HG02981 (cell line): ENCODE measurements around the gene AKAP1.

ENCODE experiments used
- ATAC-seq: cut with Tn5 transposase; IDR thresholded peaks from one replicate; pipeline ENCODE4 v1.9.1; 2021; ENCODE audit warnings: mild to moderate bottlenecking, moderate library complexity; ENCODE audit not compliant: unreplicated experiment

The AKAP1 gene, protein sequence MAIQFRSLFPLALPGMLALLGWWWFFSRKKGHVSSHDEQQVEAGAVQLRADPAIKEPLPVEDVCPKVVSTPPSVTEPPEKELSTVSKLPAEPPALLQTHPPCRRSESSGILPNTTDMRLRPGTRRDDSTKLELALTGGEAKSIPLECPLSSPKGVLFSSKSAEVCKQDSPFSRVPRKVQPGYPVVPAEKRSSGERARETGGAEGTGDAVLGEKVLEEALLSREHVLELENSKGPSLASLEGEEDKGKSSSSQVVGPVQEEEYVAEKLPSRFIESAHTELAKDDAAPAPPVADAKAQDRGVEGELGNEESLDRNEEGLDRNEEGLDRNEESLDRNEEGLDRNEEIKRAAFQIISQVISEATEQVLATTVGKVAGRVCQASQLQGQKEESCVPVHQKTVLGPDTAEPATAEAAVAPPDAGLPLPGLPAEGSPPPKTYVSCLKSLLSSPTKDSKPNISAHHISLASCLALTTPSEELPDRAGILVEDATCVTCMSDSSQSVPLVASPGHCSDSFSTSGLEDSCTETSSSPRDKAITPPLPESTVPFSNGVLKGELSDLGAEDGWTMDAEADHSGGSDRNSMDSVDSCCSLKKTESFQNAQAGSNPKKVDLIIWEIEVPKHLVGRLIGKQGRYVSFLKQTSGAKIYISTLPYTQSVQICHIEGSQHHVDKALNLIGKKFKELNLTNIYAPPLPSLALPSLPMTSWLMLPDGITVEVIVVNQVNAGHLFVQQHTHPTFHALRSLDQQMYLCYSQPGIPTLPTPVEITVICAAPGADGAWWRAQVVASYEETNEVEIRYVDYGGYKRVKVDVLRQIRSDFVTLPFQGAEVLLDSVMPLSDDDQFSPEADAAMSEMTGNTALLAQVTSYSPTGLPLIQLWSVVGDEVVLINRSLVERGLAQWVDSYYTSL

GRCh38 chr17:57084802-57085447, at the start of gene AKAP1:
Gene AKAP1 (plus strand): TSS chr17:57085246. CDS start chr17:57105465, 20,219 bp downstream.
- peak; percentile 88 for ATAC-seq

- no peak for ATAC-seq
These were observed 49.0 kb upstream of the AKAP1 start for GRCh38 chr17:57035971-57036481.

DNA sequence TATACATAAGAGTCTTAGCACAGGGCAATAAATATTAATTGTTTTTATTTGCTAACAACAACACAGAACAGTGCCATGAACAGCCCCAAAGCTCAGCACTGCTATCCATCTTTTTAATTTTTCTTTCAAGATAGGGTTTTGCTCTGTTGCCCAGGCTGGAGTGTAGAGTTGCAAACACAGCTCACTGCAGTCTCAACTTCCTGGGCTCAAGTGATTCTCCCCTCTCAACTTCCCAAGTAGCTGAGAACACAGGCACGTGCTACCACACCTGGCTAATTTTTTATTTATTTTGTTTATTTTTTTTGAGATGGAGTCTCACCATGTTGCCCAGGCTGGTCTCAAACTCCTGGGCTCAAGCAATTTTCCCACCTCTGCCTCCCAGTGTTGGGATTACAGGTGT, 47.6 kb upstream of the AKAP1 start:
- ATAC-seq = no peak

DNA sequence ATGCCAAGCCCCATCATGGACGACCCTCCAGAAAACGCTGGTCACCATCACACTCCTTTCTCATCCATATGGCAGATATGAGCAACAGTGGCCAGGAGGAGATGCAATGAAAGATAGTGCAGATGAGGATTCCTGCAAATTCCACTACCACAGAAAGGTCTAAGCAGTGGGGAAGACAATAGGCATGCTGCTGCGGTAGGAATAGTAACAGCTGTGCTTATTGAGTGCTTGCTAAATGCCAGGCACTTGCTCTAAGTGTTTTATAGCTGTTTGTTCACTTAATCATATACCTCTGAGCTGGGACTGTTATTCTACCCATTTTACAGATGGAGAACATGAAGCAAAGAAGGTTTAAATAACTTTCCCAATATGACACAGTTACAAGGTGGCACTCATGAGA, 46.6 kb upstream of the AKAP1 start:
- no peak for ATAC-seq

- no peak for ATAC-seq
These were observed 44.5 kb upstream of the AKAP1 start for GRCh38 chr17:57040571-57040970.

- no peak for ATAC-seq
These were observed 41.8 kb upstream of the AKAP1 start for GRCh38 chr17:57043276-57043675.

DNA sequence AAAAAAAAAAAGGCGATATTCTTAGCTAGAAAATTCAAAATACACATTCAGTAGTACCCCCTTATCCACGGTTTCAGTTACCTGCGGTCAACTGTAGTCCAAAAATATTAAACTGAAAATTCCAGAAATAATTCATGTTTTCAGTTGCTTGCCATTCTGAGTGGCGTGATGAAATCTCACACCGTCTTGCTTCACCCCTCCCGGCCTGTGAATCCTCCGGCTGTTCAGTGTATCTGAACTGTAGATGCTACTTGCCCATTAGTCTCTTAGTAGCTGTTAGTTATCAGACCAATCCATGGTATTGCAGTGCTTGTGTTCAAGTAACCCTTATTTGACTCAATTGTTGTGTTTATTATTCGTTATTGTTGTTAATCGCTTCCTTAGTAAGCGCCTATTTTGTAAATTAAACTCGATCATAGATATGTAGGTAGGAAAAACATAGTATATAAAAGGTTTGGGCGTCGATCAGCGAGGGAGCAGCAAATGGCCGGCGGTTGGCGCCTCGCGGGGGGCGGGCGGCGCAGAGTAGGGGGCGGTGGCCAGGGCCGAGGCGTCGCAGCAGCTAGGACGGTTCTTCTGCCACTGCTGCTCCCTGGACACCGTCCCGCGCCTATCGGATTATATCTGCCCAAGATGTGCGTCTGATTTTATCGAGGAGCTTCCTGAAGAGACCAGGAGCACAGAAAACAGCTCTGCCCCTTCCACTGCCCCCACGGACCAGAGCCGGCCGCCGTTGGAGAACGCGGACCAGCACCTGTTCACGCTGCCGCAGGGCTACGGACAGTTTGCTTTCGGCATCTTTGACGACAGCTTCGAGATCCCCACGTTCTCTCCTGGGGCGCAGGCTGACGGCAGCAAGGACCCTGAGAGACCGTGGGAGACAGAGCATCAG, 39.8 kb upstream of the AKAP1 start:
- ATAC-seq = no peak

- no peak for ATAC-seq
These were observed 39.0 kb upstream of the AKAP1 start for GRCh38 chr17:57045868-57046704.

GRCh38 chr17:57046749-57047148, 38.3 kb upstream of the AKAP1 start:
- no peak for ATAC-seq

DNA sequence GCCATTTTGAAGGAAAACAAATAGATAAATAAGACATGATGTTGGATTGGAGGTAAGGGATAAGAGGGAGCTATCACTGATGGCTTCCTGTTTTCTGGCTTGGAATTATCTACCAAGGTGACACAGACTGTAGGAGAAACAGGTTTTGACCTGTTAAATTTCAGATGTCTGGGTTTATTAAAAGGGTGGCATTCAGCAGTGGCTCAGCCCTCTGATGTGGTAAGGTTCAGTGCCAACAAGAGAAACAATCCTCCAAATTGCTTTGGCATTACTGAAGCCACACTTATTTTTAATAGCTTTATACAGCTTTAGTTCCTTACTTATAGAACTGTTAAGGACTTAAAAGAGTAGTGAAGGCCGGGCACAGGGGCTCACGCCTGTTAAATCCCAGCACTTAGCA, 37.0 kb upstream of the AKAP1 start:
- no peak for ATAC-seq

DNA sequence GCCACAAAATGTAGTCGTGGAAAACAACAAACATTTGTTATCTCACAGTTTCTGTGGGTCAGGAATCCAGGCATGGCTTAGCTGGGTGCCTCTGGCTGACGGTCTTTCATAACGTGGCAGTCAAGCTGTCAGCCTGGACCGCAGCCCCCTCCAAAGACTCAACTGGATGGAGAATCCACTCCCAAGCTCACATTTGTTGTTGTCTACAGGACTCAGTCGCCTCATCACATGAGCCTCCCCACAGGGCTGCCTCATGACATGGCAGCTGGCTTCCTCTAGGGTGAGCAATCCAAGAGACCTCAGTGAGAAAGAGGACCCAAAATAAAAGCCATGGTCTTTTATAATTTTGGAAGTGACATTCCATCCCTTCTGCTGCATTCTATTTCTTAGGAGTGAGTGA, 34.7 kb upstream of the AKAP1 start:
- ATAC-seq = no peak

GRCh38 chr17:57051886-57052361, 33.1 kb upstream of the AKAP1 start:
- ATAC-seq = no peak

GRCh38 chr17:57062865-57063264, 22.2 kb upstream of the AKAP1 start:
- ATAC-seq = no peak

GRCh38 chr17:57067162-57067561, 17.9 kb upstream of the AKAP1 start:
- ATAC-seq = no peak

DNA sequence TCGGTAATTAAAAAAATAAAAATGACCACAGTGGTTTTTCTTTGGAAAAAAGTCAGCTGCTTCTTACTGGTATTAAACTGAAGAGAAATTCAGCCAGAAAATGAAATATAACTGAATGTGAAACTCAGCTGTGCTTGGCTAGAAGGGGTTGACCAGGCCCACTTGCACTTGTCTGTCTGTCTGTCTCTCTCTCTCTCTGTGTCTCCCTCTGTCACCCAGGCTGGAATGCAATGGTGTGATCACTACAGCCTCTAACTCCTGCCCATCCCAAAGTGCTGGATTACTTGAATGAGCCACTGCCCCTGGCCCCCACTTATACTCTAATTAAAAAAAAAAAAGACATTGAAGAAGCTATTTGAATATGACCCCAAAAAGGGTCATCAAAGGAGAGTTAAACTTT, 17.3 kb upstream of the AKAP1 start:
- ATAC-seq = no peak

- ATAC-seq = no peak
These were observed 16.8 kb upstream of the AKAP1 start for GRCh38 chr17:57068222-57068658.

GRCh38 chr17:57068707-57069106, 16.3 kb upstream of the AKAP1 start:
- ATAC-seq = no peak

GRCh38 chr17:57071991-57072944, 12.8 kb upstream of the AKAP1 start:
- no peak for ATAC-seq
